ENCODE results near the gene EMC7. TPM values are rescaled to one million over a fixed set of nuclear protein-coding genes. Genes with fewer than 3 reads are reported as not detected.

The EMC7 gene
- 136 to 143 TPM (median 139 TPM) in 5 replicates for total RNA-seq (2022; extraction: Qiagen RNA extraction)

DNA sequence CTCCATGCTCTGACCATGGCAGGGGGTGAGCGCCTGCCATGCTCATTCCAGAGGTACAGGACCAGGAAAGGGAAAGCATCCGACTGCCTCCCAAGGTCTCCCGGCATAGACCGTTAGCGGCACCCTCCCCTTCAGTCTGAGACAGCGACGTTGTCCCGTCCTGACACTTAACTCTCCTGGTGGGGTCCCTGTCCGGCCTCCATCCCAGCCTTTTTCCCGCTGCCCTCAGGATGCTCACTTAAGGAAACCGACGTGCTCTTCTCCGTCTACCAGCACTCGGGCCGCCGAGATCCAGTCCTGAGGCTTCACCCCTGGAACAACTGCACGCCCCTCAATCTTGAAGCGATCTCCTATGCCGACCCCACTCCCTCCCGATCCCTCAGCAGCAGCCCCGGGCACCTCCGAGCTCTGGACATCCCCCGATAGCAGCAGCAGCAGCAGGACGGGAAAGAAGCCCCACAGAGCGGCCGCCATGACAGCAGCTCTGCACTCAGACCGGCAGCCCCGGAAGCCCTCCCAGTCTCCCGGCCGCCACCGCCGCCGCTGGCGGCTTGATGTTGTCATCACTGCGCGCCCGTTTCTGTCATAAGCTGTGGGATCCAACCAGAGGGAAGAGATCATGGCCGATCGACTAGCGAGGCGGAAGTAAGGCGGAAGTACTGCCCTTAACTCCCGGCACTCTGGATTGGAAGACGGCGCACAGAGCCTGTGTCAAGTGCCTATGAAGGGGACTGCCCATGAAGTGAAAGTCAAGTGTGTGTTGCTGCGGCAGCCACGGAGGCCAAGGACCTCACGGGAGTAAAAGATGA lies at the start of gene EMC7, which contains the start of gene PGBD4:
Gene EMC7, minus strand, starts transcription at position 497 of the 809 bp plus-strand sequence. Its CDS starts 23 bp downstream, at position 474.
Gene PGBD4, plus strand, starts transcription at position 718 of the 809 bp plus-strand sequence. CDS start 449 bp downstream, outside the sequence.

DNA sequence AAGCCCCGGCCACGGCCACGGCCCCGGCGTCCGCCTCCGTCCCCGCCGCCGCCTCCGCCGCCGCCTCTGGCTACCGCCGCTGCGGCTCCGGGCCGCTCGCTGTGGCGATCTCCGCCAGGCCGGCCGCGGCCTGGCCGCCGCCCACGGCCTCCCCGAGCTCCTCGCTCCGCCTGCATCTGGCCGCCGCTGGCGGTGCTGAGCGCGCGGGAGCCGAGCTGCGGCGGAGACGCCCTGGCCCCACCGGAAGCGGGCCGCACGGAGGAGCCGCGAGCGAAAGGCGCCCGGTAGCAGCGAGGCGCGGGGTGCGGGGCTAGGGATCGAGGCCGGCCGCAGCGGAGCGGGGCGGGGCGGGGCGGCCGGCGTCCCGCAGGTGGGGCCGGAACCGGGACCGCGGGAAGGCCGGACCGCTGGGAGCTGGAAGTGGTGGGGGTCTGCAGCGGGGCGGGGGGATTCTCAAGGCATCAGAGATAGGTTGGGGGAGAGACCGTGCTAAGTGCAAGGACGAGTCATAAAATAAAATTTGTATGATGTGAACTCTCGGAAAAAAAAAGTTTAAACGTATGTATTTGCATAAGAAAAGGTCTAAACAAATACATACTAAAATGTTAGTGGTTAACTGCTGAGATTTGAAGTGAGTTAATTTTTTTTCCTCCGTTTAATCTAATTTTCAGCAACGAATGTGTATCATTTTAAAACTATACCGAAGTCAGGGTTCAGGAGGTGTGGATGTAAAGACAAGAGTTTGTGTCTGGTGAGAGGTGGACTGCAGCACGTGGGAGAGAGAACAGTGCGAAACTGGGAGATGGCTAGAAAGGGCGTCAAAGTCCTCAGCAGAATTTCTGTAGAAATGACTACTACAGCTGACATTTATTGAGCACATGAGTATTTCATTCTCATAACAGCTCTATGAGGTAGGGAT lies 62.5 kb downstream of the EMC7 start, which contains the start of gene AVEN:
Gene AVEN, minus strand, starts transcription at position 334 of the 919 bp plus-strand sequence. Its CDS starts 158 bp downstream, at position 176.

Other genes starting within 250 kb of the EMC7 start
- 0.03 to 0.04 TPM in 2 of 5 replicates, not detected in the others for gene CHRM5, start 133.4 kb downstream of the EMC7 start, total RNA-seq (2022; extraction: Qiagen RNA extraction)
- 21.0 to 23.8 TPM (median 23.5 TPM) in 5 replicates for gene AVEN, start 62.7 kb downstream of the EMC7 start, total RNA-seq (2022; extraction: Qiagen RNA extraction)
- 1.2 to 1.9 TPM (median 1.6 TPM) in 5 replicates for gene PGBD4, start 221 bp upstream of the EMC7 start, total RNA-seq (2022; extraction: Qiagen RNA extraction)
- 24.0 to 33.2 TPM (median 31.4 TPM) in 5 replicates for gene KATNBL1, start 108.2 kb upstream of the EMC7 start, total RNA-seq (2022; extraction: Qiagen RNA extraction)
- 192 to 195 TPM (median 193 TPM) in 5 replicates for gene EMC4, start 123.2 kb upstream of the EMC7 start, total RNA-seq (2022; extraction: Qiagen RNA extraction)
- 4.3 to 6.5 TPM (median 6.3 TPM) in 5 replicates for gene SLC12A6, start 235.9 kb upstream of the EMC7 start, total RNA-seq (2022; extraction: Qiagen RNA extraction)
- gene NOP10, start 241.3 kb upstream of the EMC7 start, total RNA-seq (2022; extraction: Qiagen RNA extraction): 524 to 603 TPM (median 535 TPM) in 5 replicates
- not detected in 5 replicates for gene NUTM1, start 241.5 kb upstream of the EMC7 start, total RNA-seq (2022; extraction: Qiagen RNA extraction)